Peyer's patch (tissue), 4 donors: ENCODE data around the gene SLC1A2.

ENCODE experiments used
- CTCF ChIP-seq, 6 experiments: fragments of 450-650 bp in 4 of 6; fragments of 200-600 bp in 2 of 6; sonication (generic) in 1 of 6; IDR thresholded peaks; one replicate each; pipeline ENCODE4 v1.5.1; 2017 to 2019; ENCODE audit warnings: antibody characterized with exemption in 6 of 6, mild to moderate bottlenecking in 3 of 6, moderate library complexity in 1 of 6
- POLR2A ChIP-seq, 2 donors: fragments of 450-650 bp; IDR thresholded peaks; one replicate each; pipeline ENCODE4 v1.5.1; 2017; ENCODE audit warnings: antibody characterized with exemption in 2 of 2, mild to moderate bottlenecking in 2 of 2, moderate library complexity in 2 of 2

- TF ChIP-seq CTCF (IDR thresholded peaks at IDR 0.05), result no peak
- no peak for TF ChIP-seq POLR2A (IDR thresholded peaks at IDR 0.05)
These were observed 84.1 kb downstream of the SLC1A2 start for GRCh38 chr11:35335226-35335625.
